NCI-H524 treated with DMSO at 0.1 percent for 48 hours (cell line): ENCODE measurements around the gene HOXB2.
"Not testable (repeated sequence)": the region's sequence is repeated elsewhere in the genome, so short reads cannot be mapped to it uniquely, and the experiment has no call there.

Experiments used
- DNase-seq: peaks from one replicate; lab custom pipeline; 2025; lab: John Stamatoyannopoulos, UW

The HOXB2 gene

DNA sequence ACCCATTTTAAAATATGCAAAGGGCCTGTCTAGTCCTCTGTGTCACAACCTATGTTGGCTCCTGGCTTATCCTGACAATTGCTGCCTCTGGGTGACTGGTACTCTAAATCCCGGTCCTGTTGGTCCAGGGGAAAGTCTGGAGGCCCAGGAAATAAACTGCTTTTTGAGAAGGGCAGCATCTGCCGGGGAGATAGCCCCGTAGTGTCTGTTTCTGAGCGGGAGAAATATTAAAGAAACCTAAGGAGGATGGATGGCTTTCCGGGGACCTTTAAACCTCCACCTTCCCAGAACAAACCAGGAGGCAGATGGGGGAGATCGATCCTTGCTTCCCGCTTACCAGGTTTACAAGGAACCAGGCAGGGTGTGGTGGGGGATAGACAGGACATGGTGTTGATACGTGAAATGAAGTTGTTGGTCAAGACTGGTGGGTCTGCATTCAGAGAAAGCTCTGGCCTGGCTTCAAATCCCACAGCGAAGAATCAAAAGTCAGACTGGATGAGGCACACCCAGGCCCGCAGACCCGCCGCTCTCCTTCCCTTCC lies 3.8 kb downstream of the HOXB2 start:
- DNase-seq, result no peak

GRCh38 chr17:48540213-48540612 lies 4.7 kb downstream of the HOXB2 start:
- no peak for DNase-seq

DNA sequence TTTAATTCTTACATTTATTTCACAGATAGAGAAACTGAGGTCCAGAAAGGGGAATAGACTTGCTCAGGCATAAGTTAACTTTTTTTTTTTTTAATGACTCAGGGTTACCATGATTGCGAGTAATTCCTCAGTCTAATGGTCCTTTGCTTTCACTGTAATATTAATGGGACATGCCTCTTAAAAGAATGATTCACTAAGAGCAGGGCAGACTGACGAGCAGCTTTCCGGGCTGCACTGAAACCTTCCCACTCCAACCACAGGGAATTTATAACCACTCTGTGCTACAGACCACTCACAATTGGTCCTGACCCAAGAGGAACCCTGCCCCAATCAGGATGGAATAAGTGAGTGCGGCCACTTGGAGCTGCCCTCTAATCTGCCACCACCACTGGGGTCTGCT lies 5.7 kb downstream of the HOXB2 start:
- no peak for DNase-seq

DNA sequence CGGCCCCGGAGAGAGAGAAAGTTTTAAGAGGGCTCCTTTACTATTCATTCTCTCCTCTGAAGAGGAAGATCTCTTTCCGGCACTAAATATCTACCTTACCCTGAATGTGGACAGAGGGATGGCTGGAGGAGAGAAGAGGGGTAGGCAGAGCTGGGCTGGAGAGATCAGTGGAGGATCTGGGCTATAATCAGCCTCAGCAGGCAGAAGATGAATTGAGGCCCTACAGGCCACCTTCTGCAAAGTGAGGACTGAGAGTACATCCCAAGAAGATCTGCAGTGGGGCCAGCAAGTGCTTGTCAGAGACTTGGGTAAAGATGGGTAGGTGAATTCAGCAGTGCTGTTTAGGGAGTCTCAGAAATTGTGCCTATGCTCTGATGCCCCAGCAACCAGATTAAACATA lies 7.6 kb downstream of the HOXB2 start:
- DNase-seq, result no peak

- DNase-seq, result not testable (repeated sequence)
Observed at GRCh38 chr17:48535793-48536559, 8.9 kb downstream of the HOXB2 start.

DNA sequence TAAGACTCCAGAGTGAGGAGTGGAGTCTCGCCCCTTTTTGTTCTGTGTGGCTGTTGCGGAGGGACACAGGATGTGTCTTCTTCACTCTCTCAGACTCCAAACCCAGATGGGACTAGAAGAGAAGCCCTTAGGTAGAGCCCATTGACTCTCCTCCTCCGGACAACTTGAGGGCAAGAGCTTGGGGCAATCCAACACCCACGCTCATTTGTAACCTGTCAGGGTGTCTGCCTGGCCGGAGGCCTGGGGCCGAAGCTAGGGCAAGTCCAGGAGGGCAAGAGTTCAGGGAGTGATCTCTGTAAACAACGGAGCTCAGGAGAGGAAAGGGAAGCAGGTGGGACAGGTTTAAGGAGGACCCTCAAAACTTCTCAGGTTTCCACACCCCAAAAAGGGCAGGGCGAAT lies 12.6 kb downstream of the HOXB2 start:
- no peak for DNase-seq

DNA sequence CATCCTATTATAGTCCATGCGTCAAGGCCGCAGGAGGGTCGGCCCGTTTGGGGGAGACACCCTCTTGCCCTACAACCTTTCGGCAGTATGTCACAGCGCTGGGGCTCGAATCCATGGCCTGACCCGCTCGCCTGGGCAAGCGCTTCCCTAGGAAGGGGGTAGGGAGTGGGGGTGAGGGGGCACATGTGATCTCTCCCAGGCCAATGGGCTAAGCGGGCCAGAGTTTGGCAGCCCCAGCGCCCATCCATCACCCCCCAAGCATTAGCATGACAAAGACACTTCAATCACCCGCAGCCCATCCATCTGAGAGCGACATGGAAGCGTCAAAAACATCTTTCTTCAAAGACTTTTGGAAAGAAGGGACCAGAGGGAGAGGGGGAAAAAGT lies 14.0 kb downstream of the HOXB2 start, which contains the start of gene HOXB1:
Gene HOXB1, minus strand, starts transcription at position 125 of the 386 bp plus-strand sequence. Its CDS starts 107 bp downstream, at position 18.
- DNase-seq, result no peak

- DNase-seq, result no peak
Observed at GRCh38 chr17:48530208-48530886, 14.6 kb downstream of the HOXB2 start.

DNA sequence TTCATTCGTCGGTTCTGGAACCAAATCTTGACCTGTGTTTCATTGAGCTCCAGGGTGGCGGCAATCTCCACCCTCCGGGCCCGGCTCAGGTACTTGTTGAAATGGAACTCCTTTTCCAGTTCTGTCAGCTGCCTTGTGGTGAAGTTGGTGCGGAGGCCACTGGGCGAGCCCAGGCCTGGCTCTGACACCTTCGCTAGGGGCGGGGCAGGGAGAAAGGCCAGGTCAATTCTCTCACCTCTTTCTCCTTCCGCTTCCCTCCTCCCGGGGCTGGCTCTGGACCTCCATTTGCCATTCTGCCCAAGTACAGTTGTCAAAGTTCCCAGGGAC lies 15.3 kb downstream of the HOXB2 start:
- DNase-seq, result no peak

GRCh38 chr17:48528936-48529682 lies 15.8 kb downstream of the HOXB2 start:
- DNase-seq, result no peak

GRCh38 chr17:48528153-48528935 lies 16.6 kb downstream of the HOXB2 start:
- DNase-seq, result no peak

- DNase-seq, result no peak
Observed at GRCh38 chr17:48527547-48527932, 17.4 kb downstream of the HOXB2 start.

GRCh38 chr17:48526608-48527546 lies 18.0 kb downstream of the HOXB2 start:
- no peak for DNase-seq

GRCh38 chr17:48523010-48523409 lies 21.9 kb downstream of the HOXB2 start:
- DNase-seq, result no peak

- DNase-seq, result no peak
Observed at GRCh38 chr17:48522031-48522653, 22.8 kb downstream of the HOXB2 start.

DNA sequence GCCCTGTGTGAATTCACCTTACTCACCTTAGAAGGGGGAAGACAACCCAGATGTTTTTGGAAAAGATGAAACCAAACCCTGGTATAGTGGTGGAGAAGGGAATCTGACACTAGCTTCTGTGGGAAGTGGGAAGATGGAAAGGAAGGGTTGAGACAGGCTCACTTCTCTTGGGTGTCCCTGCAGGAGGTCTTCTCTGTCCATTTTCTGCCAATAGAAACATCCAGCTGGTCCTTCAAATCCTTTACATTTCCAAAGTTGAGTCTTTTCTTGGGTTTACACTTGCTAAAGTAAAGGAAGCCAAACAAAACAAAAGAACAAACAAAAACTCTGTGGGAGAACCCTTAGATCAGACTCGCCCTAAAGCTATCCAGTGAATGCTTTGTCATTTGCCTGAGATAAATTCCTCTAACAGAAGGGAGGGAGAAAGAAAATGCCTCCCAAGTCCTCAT lies 24.3 kb downstream of the HOXB2 start:
- no peak for DNase-seq

DNA sequence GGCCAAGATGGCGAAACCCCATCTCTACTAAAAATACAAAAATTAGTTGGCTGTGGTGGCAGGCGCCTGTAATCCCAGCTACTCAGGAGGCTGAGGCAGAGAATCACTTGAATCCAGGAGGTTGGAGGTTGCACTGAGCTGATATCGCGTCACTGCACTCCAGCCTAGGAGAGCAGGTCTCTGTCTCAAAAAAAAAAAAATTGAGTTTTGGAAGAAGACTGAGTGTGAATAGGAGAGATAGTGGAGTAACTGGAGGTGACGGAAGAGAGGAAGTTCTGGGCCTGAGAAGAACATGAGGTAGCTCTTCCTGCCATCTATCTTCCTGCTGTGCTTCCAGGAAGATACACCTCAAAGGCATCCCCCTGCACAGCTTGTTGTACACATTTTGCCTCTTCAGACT lies 25.5 kb downstream of the HOXB2 start:
- no peak for DNase-seq

DNA sequence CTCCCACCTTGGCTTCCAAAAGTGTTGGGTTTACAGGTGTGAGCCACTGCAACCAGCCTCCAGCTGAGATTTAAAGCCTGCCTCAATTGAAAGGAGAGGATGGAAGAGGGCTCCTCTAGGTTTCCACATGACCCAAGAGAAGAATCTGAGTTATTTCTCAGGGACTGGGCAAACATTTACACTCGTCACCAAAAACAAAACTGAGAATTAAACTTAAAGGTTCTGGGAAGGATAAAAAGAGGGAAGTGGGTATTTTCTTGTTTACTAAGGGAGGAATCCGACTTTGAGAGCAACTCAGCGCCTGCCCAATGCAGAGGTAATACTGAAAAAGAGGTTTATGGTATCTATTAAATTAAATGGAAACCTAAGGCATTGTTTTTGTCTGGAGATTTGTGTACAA lies 27.4 kb downstream of the HOXB2 start:
- DNase-seq, result no peak

GRCh38 chr17:48515925-48516900 lies 28.7 kb downstream of the HOXB2 start:
- DNase-seq, result no peak
